ENCODE data around the gene STT3A. TPM values are rescaled to one million over a fixed set of nuclear protein-coding genes. Genes with fewer than 3 reads are reported as not detected.

The STT3A gene
- total RNA-seq, 1 donor from 2014 or later: 57.6 TPM

GRCh38 chr11:125578783-125579182, 13.9 kb upstream of the STT3A start:
- Histone ChIP-seq H3K36me3 (peaks cover 100% of the 10 kb centered on the region), H3K4me3 (no peak overlapping the region), H3K4me1 (no peaks in the 10 kb centered on the region), H3K27me3 (ENCODE audit: low read depth) (no peaks in the 10 kb centered on the region), H3K9me3 (replicated peaks) (no peaks in the 10 kb centered on the region), H3K27ac (replicated peaks) (no peak overlapping the region)
- no peak for TF ChIP-seq CTCF (IDR thresholded peaks at IDR 0.05; ENCODE audit: borderline replicate concordance)
- no peak for DNase-seq
- intact Hi-C loops (cut with micrococcal nuclease): no loop called here

- no peak for DNase-seq
- no peaks in the 10 kb centered on the region for H3K9me3 ChIP-seq (replicated peaks)
- peaks cover 99% of the 10 kb centered on the region for H3K36me3 ChIP-seq
- no peak for TF ChIP-seq CTCF (IDR thresholded peaks at IDR 0.05; ENCODE audit: borderline replicate concordance)
- no peak overlapping the region for H3K27ac ChIP-seq (replicated peaks)
- no peak overlapping the region for H3K4me3 ChIP-seq
- H3K27me3 ChIP-seq (ENCODE audit: low read depth): no peaks in the 10 kb centered on the region
- no peaks in the 10 kb centered on the region for H3K4me1 ChIP-seq
- intact Hi-C loops (cut with micrococcal nuclease): no loop called here
Observed at GRCh38 chr11:125579811-125580210, 12.8 kb upstream of the STT3A start.

GRCh38 chr11:125583496-125583895, 9.2 kb upstream of the STT3A start:
- Histone ChIP-seq H3K4me3 (no peak overlapping the region), H3K36me3 (peaks cover 65% of the 10 kb centered on the region), H3K4me1 (no peaks in the 10 kb centered on the region), H3K27me3 (ENCODE audit: low read depth) (no peaks in the 10 kb centered on the region), H3K9me3 (replicated peaks) (no peaks in the 10 kb centered on the region), H3K27ac (replicated peaks) (no peak overlapping the region)
- DNase-seq: no peak
- no peak for TF ChIP-seq CTCF (IDR thresholded peaks at IDR 0.05; ENCODE audit: borderline replicate concordance)
- intact Hi-C loops (cut with micrococcal nuclease): no loop called here

GRCh38 chr11:125585487-125585886, 7.2 kb upstream of the STT3A start:
- H3K9me3 ChIP-seq (replicated peaks): no peaks in the 10 kb centered on the region
- TF ChIP-seq CTCF (IDR thresholded peaks at IDR 0.05; ENCODE audit: borderline replicate concordance): no peak
- no peaks in the 10 kb centered on the region for H3K27me3 ChIP-seq (ENCODE audit: low read depth)
- H3K27ac ChIP-seq (replicated peaks): no peak overlapping the region
- DNase-seq: no peak
- H3K4me3 ChIP-seq: no peak overlapping the region
- peaks cover 45% of the 10 kb centered on the region for H3K36me3 ChIP-seq
- H3K4me1 ChIP-seq: no peaks in the 10 kb centered on the region
- intact Hi-C loops (cut with micrococcal nuclease): no loop called here

GRCh38 chr11:125586623-125587022, 6.0 kb upstream of the STT3A start:
- Histone ChIP-seq H3K27ac (replicated peaks) (no peak overlapping the region), H3K9me3 (replicated peaks) (no peaks in the 10 kb centered on the region), H3K36me3 (peaks cover 33% of the 10 kb centered on the region), H3K4me1 (peaks cover 6% of the 10 kb centered on the region), H3K27me3 (ENCODE audit: low read depth) (no peaks in the 10 kb centered on the region), H3K4me3 (no peak overlapping the region)
- no peak for TF ChIP-seq CTCF (IDR thresholded peaks at IDR 0.05; ENCODE audit: borderline replicate concordance)
- DNase-seq: no peak
- intact Hi-C loops (cut with micrococcal nuclease): no loop called here

GRCh38 chr11:125587480-125587879, 5.2 kb upstream of the STT3A start:
- DNase-seq: no peak
- no peak for TF ChIP-seq CTCF (IDR thresholded peaks at IDR 0.05; ENCODE audit: borderline replicate concordance)
- Histone ChIP-seq H3K4me1 (peaks cover 12% of the 10 kb centered on the region), H3K4me3 (no peak overlapping the region), H3K36me3 (peaks cover 25% of the 10 kb centered on the region), H3K9me3 (replicated peaks) (no peaks in the 10 kb centered on the region), H3K27ac (replicated peaks) (no peak overlapping the region), H3K27me3 (ENCODE audit: low read depth) (no peaks in the 10 kb centered on the region)
- intact Hi-C loops (cut with micrococcal nuclease): no loop called here
